Measurements from ENCODE around the gene RBM4. TPM values are rescaled to one million over a fixed set of nuclear protein-coding genes. Genes with fewer than 3 reads are reported as not detected.

RBM4 gene
- total RNA-seq, 4 donors from 2014 or later = 53.5 to 83.9 (median 57.2) TPM

DNA sequence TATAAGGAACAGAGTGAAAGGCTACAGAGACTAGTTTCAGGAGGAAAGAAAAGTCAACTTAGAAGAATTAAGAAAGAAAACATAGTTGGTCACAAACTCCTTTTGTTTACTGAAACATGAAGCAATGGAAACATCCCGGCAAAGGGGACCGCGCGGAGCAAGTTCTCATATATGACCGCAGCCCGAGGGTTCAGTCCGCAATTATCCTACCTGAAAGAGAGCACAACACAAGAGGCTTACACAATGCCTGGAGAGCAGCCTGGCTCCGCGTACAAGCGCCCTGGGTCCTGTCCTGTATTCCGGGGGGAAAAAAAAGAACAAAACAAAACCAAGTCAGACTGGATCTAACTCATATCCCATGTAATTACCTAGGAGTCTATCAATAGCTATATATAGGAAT lies 26.9 kb downstream of the RBM4 start:
- no peak for DNase-seq (ENCODE audit: low spot score in 2 of 2)
- TF ChIP-seq, protein P1, sequence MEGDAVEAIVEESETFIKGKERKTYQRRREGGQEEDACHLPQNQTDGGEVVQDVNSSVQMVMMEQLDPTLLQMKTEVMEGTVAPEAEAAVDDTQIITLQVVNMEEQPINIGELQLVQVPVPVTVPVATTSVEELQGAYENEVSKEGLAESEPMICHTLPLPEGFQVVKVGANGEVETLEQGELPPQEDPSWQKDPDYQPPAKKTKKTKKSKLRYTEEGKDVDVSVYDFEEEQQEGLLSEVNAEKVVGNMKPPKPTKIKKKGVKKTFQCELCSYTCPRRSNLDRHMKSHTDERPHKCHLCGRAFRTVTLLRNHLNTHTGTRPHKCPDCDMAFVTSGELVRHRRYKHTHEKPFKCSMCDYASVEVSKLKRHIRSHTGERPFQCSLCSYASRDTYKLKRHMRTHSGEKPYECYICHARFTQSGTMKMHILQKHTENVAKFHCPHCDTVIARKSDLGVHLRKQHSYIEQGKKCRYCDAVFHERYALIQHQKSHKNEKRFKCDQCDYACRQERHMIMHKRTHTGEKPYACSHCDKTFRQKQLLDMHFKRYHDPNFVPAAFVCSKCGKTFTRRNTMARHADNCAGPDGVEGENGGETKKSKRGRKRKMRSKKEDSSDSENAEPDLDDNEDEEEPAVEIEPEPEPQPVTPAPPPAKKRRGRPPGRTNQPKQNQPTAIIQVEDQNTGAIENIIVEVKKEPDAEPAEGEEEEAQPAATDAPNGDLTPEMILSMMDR (IDR thresholded peaks at IDR 0.05) = no peak
- TF ChIP-seq POLR2A (IDR thresholded peaks at IDR 0.05) = no peak
- TF ChIP-seq EP300 (IDR thresholded peaks at IDR 0.05) = no peak
- H3K27me3 ChIP-seq = no peaks in the 10 kb centered on the region
- H3K4me1 ChIP-seq = peaks cover 0 to 30% (median 0%) of the 10 kb centered on the region in 4 donors
- H3K9me3 ChIP-seq = no peaks in the 10 kb centered on the region
- no peak overlapping the region for H3K27ac ChIP-seq
- peaks cover 0 to 90% (median 0%) of the 10 kb centered on the region in 3 donors for H3K36me3 ChIP-seq
- WGBS, 2 donors = 88% methylated on average over 11 of the region's 11 CpGs
- H3K4me3 ChIP-seq = no peak overlapping the region

- no peaks in the 10 kb centered on the region for H3K27me3 ChIP-seq
- WGBS, 2 donors = 54 to 65% methylated on average over 5 of the region's 5 CpGs
- H3K27ac ChIP-seq = no peak overlapping the region
- H3K9me3 ChIP-seq = no peaks in the 10 kb centered on the region
- TF ChIP-seq EP300 (IDR thresholded peaks at IDR 0.05) (no peak), POLR2A (IDR thresholded peaks at IDR 0.05) (no peak)
- TF ChIP-seq, protein P1 (IDR thresholded peaks at IDR 0.05) = no peak
- H3K36me3 ChIP-seq = peaks cover 0 to 43% (median 0%) of the 10 kb centered on the region in 3 donors
- DNase-seq (ENCODE audit: low spot score in 2 of 2) = no peak
- H3K4me3 ChIP-seq = no peak overlapping the region
- H3K4me1 ChIP-seq = peaks cover 0 to 56% (median 17%) of the 10 kb centered on the region in 4 donors
Observed at GRCh38 chr11:66670816-66671215, 32.3 kb downstream of the RBM4 start.

- H3K4me1 ChIP-seq = peaks cover 0 to 57% (median 31%) of the 10 kb centered on the region in 4 donors
- 80 to 84% methylated on average over 2 of the region's 2 CpGs for WGBS, 2 donors
Observed at GRCh38 chr11:66674964-66675602, 36.6 kb downstream of the RBM4 start.

DNA sequence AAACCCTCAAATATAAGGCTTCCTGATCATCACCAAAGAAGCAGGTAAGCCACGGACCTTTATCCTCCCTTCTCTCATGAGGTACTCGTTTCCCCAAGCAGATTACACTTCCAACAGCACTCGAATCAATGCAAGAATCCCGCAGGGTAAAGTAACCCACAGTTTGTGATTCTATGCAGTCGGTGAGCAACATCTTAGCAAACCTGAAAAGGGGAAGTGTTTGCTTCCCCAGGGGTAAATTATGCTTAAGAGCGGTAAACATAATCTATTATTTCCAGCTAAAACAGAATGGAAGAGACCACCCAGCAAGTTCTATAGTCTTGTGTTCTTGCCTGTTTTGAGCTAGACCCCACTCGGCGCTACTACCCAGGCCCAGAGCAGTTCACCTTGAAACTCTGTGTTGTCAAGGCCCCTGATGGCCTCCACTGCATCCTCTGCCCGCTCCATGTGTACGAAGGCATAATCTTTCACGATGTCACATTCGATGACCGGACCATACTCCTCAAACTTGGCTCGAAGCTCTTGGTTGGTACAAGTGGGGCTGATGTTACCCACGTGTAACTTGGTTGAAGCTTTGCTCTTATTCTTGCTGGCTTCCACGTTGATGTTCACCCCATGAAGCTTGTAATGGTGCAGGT lies 37.9 kb downstream of the RBM4 start:
- Histone ChIP-seq H3K36me3 (no peaks in the 10 kb centered on the region), H3K4me3 (peak overlapping the region in 3 of 4 donors; percentile 53 to 77 (median 70)), H3K9me3 (no peaks in the 10 kb centered on the region), H3K4me1 (peaks cover 0 to 48% (median 30%) of the 10 kb centered on the region in 4 donors), H3K27ac (no peak overlapping the region), H3K27me3 (no peaks in the 10 kb centered on the region)
- TF ChIP-seq POLR2A (IDR thresholded peaks at IDR 0.05) (no peak), EP300 (IDR thresholded peaks at IDR 0.05) (no peak)
- TF ChIP-seq, protein P1 (IDR thresholded peaks at IDR 0.05) = no peak
- WGBS, 2 donors = 56 to 57% methylated on average over 16 of the region's 16 CpGs
- DNase-seq (ENCODE audit: low spot score in 2 of 2) = no peak

More at GRCh38 chr11:66674964-66675602, 36.6 kb downstream of the RBM4 start:
- DNase-seq (ENCODE audit: low spot score in 2 of 2) = no peak
- TF ChIP-seq EP300 (IDR thresholded peaks at IDR 0.05) = no peak
- TF ChIP-seq POLR2A (IDR thresholded peaks at IDR 0.05) = no peak
- TF ChIP-seq, protein P1 (IDR thresholded peaks at IDR 0.05) = no peak
- Histone ChIP-seq H3K27me3 (no peaks in the 10 kb centered on the region), H3K4me3 (no peak overlapping the region), H3K36me3 (peaks cover 0 to 8% (median 0%) of the 10 kb centered on the region in 3 donors), H3K27ac (no peak overlapping the region), H3K9me3 (no peaks in the 10 kb centered on the region)

All from tibial nerve (tissue), 4 donors.